Uterus (tissue), 2 donors: ENCODE results near the gene KCND2.

Source experiments
- CTCF ChIP-seq, 4 experiments: fragments of 200-600 bp in 2 of 4; fragments of 450-650 bp in 2 of 4; sonication (generic) in 2 of 4; IDR thresholded peaks; one replicate each; pipeline ENCODE4 v1.5.1; 2016 to 2019; ENCODE audit warnings: antibody characterized with exemption in 4 of 4, mild to moderate bottlenecking in 2 of 4, moderate library complexity in 1 of 4
- POLR2A ChIP-seq, 2 donors: fragments of 450-650 bp; IDR thresholded peaks; one replicate each; pipeline ENCODE4 v1.6.1; 2016; ENCODE audit warnings: antibody characterized with exemption in 2 of 2, mild to moderate bottlenecking in 1 of 2, moderate library complexity in 1 of 2

DNA sequence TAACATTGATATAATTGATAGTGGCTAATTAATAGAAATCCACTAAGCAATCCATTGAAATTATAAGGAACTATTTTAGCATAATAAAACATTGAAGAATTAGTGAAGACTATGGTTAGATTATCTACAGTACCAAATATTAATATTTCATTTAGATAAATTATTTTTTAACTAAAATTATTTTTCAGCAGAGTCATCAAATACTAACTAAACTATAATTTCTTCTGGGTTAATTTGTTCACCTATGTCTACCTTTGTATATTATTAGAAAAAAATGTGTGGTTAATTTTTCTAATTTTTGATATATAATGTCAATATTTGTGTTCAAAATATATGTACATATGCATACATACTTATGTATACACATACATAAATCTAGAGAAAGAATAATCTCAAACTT, 140.2 kb downstream of the KCND2 start:
- TF ChIP-seq CTCF (IDR thresholded peaks at IDR 0.05): no peak
- no peak for TF ChIP-seq POLR2A (IDR thresholded peaks at IDR 0.05)
